ENCODE data around the gene L3MBTL3. TPM values are rescaled to one million over a fixed set of nuclear protein-coding genes. Genes with fewer than 3 reads are reported as not detected.

Gene L3MBTL3
- total RNA-seq, 2 experiments from 2014 or later: 31.7 to 34.0 TPM

DNA sequence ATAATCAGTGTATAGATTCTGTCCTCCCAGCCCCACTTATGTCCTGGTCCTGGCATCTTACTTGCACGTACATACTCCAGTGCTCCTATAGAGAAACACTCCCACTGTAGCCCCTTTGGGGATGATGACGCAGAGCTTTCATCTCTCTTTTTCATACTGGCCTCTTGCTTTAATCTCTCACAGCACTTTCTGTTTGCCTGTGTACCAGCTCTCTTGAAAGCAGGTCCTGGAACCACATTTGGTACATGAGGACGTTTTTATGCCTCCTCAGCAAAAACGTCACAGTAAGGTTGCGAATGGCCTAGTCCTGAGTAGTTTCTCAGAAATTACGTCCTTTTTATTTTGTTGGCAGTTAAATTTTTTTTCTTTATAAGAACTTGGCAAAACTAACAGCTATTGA is 10.8 kb downstream of the L3MBTL3 start:
- peak overlapping the region; percentile 58 for H3K4me3 Mint-ChIP-seq
- H3K27ac Mint-ChIP-seq: peak overlapping the region; percentile 84
- CTCF ChIA-PET: interaction anchor here (0.8 to 2.6 kb wide), 5 partner anchors 8 to 431 kb away, joined by 3 to 14 read pairs (median 6); no protein-coding TSS in a partner anchor
- no peaks in the 10 kb centered on the region for H3K27me3 Mint-ChIP-seq (ENCODE audit: low read depth)
- ATAC-seq (peak; percentile 75), DNase-seq (peak; percentile 50)
- H3K9me3 Mint-ChIP-seq (ENCODE audit: insufficient read depth): no peaks in the 10 kb centered on the region
- POLR2A ChIA-PET: interaction anchor here (0.7 kb wide), 1 partner anchor 12 kb away, joined by 3 read pairs; no protein-coding TSS in a partner anchor
- peaks cover 57% of the 10 kb centered on the region for H3K36me3 Mint-ChIP-seq (ENCODE audit: low read depth)
- peaks cover 68% of the 10 kb centered on the region for H3K4me1 Mint-ChIP-seq (ENCODE audit: low read depth)

DNA sequence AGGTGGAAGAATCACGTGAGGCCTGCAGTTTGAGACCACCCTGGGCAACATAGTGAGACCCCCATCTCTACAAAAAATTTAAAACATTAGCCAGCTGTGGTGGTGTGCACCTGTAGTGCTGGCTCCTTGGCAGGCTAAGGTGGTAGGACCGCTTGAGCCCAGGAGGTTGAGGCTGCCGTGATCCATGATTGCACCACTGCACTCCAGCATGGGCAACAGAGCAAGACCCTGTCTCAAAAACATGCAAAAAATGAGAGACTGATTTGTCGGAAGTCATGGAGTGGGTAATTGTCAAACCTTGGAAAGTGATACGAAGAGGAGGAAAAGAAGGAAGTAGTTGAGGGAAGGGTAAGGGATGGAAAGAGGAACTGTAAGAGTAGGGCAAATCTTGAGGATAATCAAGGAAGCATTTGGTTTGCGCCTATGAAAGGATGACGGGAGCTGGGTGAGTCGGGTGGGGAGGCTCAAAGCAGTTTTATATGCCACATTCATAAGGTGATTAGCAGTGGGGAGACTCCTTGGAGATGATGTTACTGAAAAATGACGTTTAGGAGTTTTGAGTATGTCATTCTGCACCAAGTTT is 14.5 kb downstream of the L3MBTL3 start:
- Mint-ChIP-seq H3K9me3 (ENCODE audit: insufficient read depth) (no peaks in the 10 kb centered on the region), H3K4me1 (ENCODE audit: low read depth) (peaks cover 70% of the 10 kb centered on the region), H3K27me3 (ENCODE audit: low read depth) (no peaks in the 10 kb centered on the region), H3K27ac (no peak overlapping the region), H3K36me3 (ENCODE audit: low read depth) (peaks cover 40% of the 10 kb centered on the region), H3K4me3 (no peak overlapping the region)
- CTCF ChIA-PET: interaction anchor here (0.7 to 3.6 kb wide), 5 partner anchors 8 to 532 kb away, joined by 3 to 19 read pairs (median 4); no protein-coding TSS in a partner anchor
- DNase-seq: no peak
- POLR2A ChIA-PET: no interaction called here
- ATAC-seq: no peak

DNA sequence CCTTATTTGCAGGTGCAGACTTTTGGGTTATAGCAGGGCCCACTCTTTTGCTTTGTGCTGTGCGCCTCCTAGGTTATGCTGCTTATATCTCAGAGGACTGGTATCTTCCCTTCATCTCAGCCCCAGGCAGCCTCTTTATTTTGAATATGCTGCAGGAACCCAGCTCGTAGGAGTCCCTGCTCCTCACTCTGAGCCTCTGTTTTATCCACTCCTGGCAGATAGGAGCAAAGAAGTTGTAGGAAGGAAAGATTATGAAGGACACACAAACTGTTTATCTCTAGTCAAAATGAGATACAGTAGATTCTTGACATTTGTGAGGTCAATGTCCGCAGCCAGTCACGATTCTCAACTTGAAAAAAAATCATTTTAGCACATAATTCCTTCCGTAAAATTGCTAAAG is 15.6 kb downstream of the L3MBTL3 start:
- Mint-ChIP-seq H3K36me3 (ENCODE audit: low read depth) (peaks cover 49% of the 10 kb centered on the region), H3K27me3 (ENCODE audit: low read depth) (no peaks in the 10 kb centered on the region), H3K9me3 (ENCODE audit: insufficient read depth) (no peaks in the 10 kb centered on the region), H3K4me3 (peak overlapping the region; percentile 4), H3K27ac (peak overlapping the region; percentile 69), H3K4me1 (ENCODE audit: low read depth) (peaks cover 65% of the 10 kb centered on the region)
- ATAC-seq (no peak), DNase-seq (no peak)
- CTCF ChIA-PET: interaction anchor here (0.6 to 3.6 kb wide), 6 partner anchors 7 to 248 kb away, joined by 3 to 19 read pairs (median 4); partner anchors contain the start of gene SAMD3
- POLR2A ChIA-PET: interaction anchor here (0.6 to 0.7 kb wide), 2 partner anchors 12 to 98 kb away, joined by 3 to 4 read pairs; no protein-coding TSS in a partner anchor

DNA sequence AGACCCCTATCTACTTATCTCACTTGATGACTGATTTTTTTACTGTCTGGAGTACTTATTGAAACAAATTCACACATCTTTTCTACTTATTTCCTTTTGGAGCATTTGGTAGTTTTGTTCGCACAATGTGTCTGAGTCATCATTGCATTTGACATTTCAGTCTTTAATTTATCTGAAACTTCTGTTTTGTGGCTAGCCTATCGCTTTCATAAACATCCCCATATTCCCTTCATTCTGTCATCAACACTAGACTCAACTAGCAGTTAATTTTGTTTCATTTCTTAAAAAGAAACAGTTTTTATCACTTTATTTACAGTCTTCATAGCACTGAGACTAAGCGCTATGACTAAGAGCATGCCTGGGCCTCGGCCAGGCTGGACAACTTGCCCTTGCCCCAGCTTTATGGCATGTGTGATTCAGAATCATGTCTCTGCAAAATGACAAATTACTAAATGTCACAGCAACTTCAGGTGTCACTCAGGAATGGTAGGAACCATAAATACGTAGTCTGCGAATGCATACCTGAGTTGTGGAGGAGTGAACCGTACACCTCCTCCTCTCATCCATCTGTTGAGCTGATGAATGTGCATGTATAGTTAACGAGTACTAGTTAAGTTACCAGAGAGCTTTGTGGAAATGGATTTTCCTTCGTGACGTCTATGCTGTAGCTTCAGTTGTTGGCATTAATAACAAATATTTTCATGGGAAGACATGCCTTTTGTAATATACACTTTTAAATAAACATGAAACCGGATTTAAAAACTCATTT is 16.2 kb downstream of the L3MBTL3 start:
- H3K9me3 Mint-ChIP-seq (ENCODE audit: insufficient read depth): no peaks in the 10 kb centered on the region
- CTCF ChIA-PET: interaction anchor here (0.6 to 3.6 kb wide), 4 partner anchors 13 to 248 kb away, joined by 3 to 19 read pairs (median 4); partner anchors contain the start of gene SAMD3
- H3K4me1 Mint-ChIP-seq (ENCODE audit: low read depth): peaks cover 59% of the 10 kb centered on the region
- H3K36me3 Mint-ChIP-seq (ENCODE audit: low read depth): peaks cover 50% of the 10 kb centered on the region
- DNase-seq (no peak), ATAC-seq (peak; percentile 55)
- H3K4me3 Mint-ChIP-seq: peak overlapping the region; percentile 5
- POLR2A ChIA-PET: no interaction called here
- H3K27ac Mint-ChIP-seq: peak overlapping the region; percentile 69
- H3K27me3 Mint-ChIP-seq (ENCODE audit: low read depth): no peaks in the 10 kb centered on the region

DNA sequence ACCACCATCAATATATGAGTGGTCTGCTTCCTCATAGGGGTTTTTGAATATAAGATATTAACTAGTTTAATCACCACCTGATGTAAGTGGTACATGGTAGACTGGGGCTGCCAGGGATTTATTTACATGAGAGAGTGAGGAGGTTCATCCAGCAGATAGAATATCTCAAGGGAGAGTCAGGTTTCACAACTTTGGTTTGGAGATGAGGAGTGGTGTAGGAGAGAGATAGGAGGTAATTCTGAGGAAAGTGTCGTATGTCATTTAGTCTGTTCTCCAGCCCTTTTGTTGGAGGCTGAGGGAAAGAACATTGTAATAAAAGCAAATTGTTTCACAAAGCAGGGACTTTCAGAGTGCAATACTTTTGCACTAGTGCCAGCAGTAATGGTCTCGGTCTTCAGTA is 16.8 kb downstream of the L3MBTL3 start:
- ChIA-PET POLR2A (no interaction called here), CTCF (interaction anchor here (2.6 to 3.6 kb wide), 2 partner anchors 14 to 247 kb away, joined by 6 to 19 read pairs; no protein-coding TSS in a partner anchor)
- DNase-seq (no peak), ATAC-seq (no peak)
- Mint-ChIP-seq H3K4me3 (no peak overlapping the region), H3K4me1 (ENCODE audit: low read depth) (peaks cover 53% of the 10 kb centered on the region), H3K27me3 (ENCODE audit: low read depth) (no peaks in the 10 kb centered on the region), H3K9me3 (ENCODE audit: insufficient read depth) (no peaks in the 10 kb centered on the region), H3K36me3 (ENCODE audit: low read depth) (peaks cover 52% of the 10 kb centered on the region), H3K27ac (no peak overlapping the region)

DNA sequence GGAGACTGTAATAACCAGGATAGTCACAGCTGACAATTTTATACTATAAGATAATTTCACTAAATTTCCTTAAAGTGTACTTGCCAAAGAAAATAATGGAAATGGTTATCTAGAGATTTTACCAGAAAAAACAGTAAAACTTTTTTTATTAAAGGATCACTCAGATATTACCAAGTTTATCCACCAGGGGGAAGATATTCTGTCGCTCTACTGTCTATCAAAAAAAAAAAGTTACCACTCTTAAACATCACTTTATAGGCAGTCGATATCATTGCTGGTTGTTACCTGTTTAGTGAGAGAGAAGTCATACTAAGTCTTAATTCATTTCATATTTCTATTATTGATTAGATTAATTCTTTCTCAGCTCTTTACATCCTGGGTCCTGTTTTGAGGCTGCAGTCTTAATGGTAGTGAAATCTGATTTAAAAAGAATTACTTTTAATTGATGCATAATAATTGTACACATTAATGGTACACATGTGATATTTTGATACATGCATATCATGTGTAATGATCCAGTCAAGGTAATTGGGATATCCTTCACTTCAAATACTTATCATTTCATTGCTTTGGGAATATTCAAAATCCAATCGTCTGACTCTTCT is 18.9 kb downstream of the L3MBTL3 start:
- no peak overlapping the region for H3K4me3 Mint-ChIP-seq
- DNase-seq (no peak), ATAC-seq (no peak)
- H3K27ac Mint-ChIP-seq: no peak overlapping the region
- POLR2A ChIA-PET: no interaction called here
- H3K9me3 Mint-ChIP-seq (ENCODE audit: insufficient read depth): no peaks in the 10 kb centered on the region
- peaks cover 48% of the 10 kb centered on the region for H3K36me3 Mint-ChIP-seq (ENCODE audit: low read depth)
- CTCF ChIA-PET: interaction anchor here (0.8 to 4.9 kb wide), 10 partner anchors 9 to 538 kb away, joined by 3 to 23 read pairs (median 4); partner anchors contain the start of gene SAMD3
- H3K4me1 Mint-ChIP-seq (ENCODE audit: low read depth): peaks cover 64% of the 10 kb centered on the region
- no peaks in the 10 kb centered on the region for H3K27me3 Mint-ChIP-seq (ENCODE audit: low read depth)

DNA sequence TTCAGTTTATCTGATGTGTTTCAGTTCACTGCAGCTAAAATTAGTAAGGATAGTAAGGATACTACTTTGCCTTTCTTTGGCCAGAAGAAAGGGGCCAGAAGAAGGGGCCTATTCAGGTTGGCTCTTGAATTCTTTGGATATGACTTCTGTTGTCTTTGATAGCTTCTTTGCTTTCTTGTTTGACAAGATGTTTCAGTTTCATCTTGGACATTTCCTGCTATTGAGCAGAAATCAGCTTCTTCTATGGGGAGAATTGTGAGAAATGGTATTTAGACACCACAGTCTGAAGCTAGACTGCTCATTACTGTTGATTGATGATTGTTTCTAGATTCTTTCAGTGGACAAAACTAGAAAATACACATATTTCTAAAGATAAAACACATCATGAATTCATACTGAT is 23.2 kb downstream of the L3MBTL3 start:
- peak overlapping the region; percentile 22 for H3K27ac Mint-ChIP-seq

DNA sequence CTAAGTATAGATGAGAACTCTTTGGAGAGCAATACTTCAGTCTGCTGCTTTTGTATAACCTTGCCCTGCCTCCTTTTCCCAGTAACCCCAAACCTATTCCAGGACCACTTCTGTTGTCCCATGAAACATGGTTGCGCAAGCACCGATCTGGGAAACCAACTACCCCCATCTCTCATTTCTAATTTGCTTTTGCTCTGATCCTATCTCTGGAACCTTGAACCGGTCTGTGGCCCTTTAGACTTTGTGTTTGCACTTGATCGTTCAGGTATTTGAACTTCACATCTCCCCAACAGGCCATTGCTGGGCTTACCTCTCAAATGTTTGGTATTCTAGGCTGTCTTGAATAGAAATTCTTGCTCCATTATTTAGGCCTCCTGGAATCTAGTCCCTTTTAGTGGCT is 25.0 kb downstream of the L3MBTL3 start:
- Mint-ChIP-seq H3K27ac (no peak overlapping the region), H3K27me3 (ENCODE audit: low read depth) (no peaks in the 10 kb centered on the region), H3K4me3 (no peak overlapping the region), H3K4me1 (ENCODE audit: low read depth) (peaks cover 27% of the 10 kb centered on the region), H3K9me3 (ENCODE audit: insufficient read depth) (no peaks in the 10 kb centered on the region), H3K36me3 (ENCODE audit: low read depth) (peaks cover 47% of the 10 kb centered on the region)
- CTCF ChIA-PET: interaction anchor here (1.2 kb wide), 1 partner anchor 17 kb away, joined by 4 read pairs; no protein-coding TSS in a partner anchor
- no peak for DNase-seq
- no peak for ATAC-seq
- POLR2A ChIA-PET: no interaction called here

More for the DNA sequence above, 23.2 kb downstream of the L3MBTL3 start:
- POLR2A ChIA-PET: interaction anchor here (1.3 kb wide), 1 partner anchor 13 kb away, joined by 3 read pairs; no protein-coding TSS in a partner anchor
- peaks cover 34% of the 10 kb centered on the region for H3K4me1 Mint-ChIP-seq (ENCODE audit: low read depth)
- ATAC-seq (peak; percentile 33), DNase-seq (no peak)
- no peak overlapping the region for H3K4me3 Mint-ChIP-seq
- CTCF ChIA-PET: interaction anchor here (0.9 to 4.9 kb wide), 5 partner anchors 8 to 241 kb away, joined by 4 to 23 read pairs (median 8); no protein-coding TSS in a partner anchor
- H3K9me3 Mint-ChIP-seq (ENCODE audit: insufficient read depth): no peaks in the 10 kb centered on the region
- peaks cover 46% of the 10 kb centered on the region for H3K36me3 Mint-ChIP-seq (ENCODE audit: low read depth)
- H3K27me3 Mint-ChIP-seq (ENCODE audit: low read depth): no peaks in the 10 kb centered on the region

DNA sequence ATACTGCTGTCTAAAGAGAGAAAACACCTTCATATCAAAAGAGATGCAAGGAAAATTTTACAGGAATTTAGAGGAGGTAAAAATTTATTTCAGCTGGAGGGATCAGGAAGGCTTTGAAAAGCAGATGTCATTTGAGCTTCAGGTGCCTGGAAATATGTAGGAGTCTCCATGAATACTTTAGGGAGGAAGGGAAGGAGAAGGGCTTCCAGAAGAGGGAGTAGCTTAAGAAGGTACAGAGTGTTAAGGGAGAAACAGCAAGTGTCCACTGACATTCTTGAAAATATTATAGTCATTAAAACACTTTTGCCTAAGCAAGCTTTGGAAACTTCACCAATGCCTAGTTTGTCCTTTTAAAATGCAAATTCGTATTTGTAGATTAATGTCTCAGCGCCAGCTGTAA is 27.2 kb downstream of the L3MBTL3 start:
- DNase-seq (no peak), ATAC-seq (no peak)
- no peak overlapping the region for H3K27ac Mint-ChIP-seq
- H3K9me3 Mint-ChIP-seq (ENCODE audit: insufficient read depth): no peaks in the 10 kb centered on the region
- H3K4me1 Mint-ChIP-seq (ENCODE audit: low read depth): peaks cover 24% of the 10 kb centered on the region
- peaks cover 47% of the 10 kb centered on the region for H3K36me3 Mint-ChIP-seq (ENCODE audit: low read depth)
- ChIA-PET CTCF (interaction anchor here (1.6 kb wide), 1 partner anchor 9 kb away, joined by 4 read pairs; no protein-coding TSS in a partner anchor), POLR2A (no interaction called here)
- no peak overlapping the region for H3K4me3 Mint-ChIP-seq
- no peaks in the 10 kb centered on the region for H3K27me3 Mint-ChIP-seq (ENCODE audit: low read depth)

DNA sequence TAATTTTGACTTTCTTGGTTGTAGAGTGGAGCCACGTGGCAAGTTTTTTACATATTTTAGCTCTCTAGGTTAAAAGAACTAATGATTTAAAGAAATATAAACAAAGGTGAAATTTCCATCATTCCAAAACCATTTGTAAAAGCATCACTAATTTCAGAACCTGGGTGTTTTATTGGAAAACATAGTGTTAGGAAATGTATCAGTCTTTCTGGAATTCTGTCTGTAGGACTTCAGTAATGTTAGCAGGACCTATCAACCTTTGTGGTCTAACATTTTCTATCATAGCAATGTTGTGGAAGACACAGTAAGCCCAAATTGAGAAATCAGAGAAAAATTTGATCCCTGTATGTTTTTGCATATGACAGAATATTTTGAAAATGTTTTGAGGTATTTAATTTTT is 28.3 kb downstream of the L3MBTL3 start:
- no peak overlapping the region for H3K27ac Mint-ChIP-seq
- H3K36me3 Mint-ChIP-seq (ENCODE audit: low read depth): peaks cover 48% of the 10 kb centered on the region
- ChIA-PET CTCF (interaction anchor here (1.1 to 2.4 kb wide), 3 partner anchors 10 to 236 kb away, joined by 4 to 8 read pairs (median 5); no protein-coding TSS in a partner anchor), POLR2A (interaction anchor here (0.6 kb wide), 1 partner anchor 160 kb away, joined by 3 read pairs; no protein-coding TSS in a partner anchor)
- ATAC-seq (no peak), DNase-seq (no peak)
- peaks cover 14% of the 10 kb centered on the region for H3K4me1 Mint-ChIP-seq (ENCODE audit: low read depth)
- H3K9me3 Mint-ChIP-seq (ENCODE audit: insufficient read depth): no peaks in the 10 kb centered on the region
- H3K27me3 Mint-ChIP-seq (ENCODE audit: low read depth): no peaks in the 10 kb centered on the region
- H3K4me3 Mint-ChIP-seq: no peak overlapping the region
